ENCODE measurements around the gene HCFC1R1. TPM values are rescaled to one million over a fixed set of nuclear protein-coding genes. Genes with fewer than 3 reads are reported as not detected.
"Not testable (repeated sequence)": the region's sequence is repeated elsewhere in the genome, so short reads cannot be mapped to it uniquely, and the experiment has no call there.

The HCFC1R1 gene
- total RNA-seq, 1 donor from 2014 or later, result 50.8 TPM

GRCh38 chr16:3058139-3059030 lies 34.6 kb upstream of the HCFC1R1 start:
- H3K4me1 ChIP-seq, result peaks cover 5 to 12% of the 10 kb centered on the region in 2 donors
- no peaks in the 10 kb centered on the region for H3K36me3 ChIP-seq
- peak overlapping the region; percentile 72 to 76 for H3K4me3 ChIP-seq
- H3K27ac ChIP-seq, result peak overlapping the region in 1 of 2 donors; percentile 42
- DNase-seq (ENCODE audit: low spot score in 2 of 2), result peak in 1 of 2 donors; percentile 75
- intact Hi-C loops (cut with DNase I), result loop anchor here (1.0 to 2.0 kb wide), 6 partner anchors 30 to 108 kb away; partner anchors contain the start of gene ZNF213
- H3K27me3 ChIP-seq, result no peaks in the 10 kb centered on the region
- TF ChIP-seq CTCF (IDR thresholded peaks at IDR 0.05), result no peak
- H3K9me3 ChIP-seq, result no peaks in the 10 kb centered on the region

GRCh38 chr16:3057181-3058138 lies 33.7 kb upstream of the HCFC1R1 start:
- Histone ChIP-seq H3K9me3 (no peaks in the 10 kb centered on the region), H3K27me3 (no peaks in the 10 kb centered on the region), H3K27ac (no peak overlapping the region), H3K4me1 (peaks cover 5 to 12% of the 10 kb centered on the region in 2 donors), H3K4me3 (peak overlapping the region in 1 of 2 donors; percentile 76), H3K36me3 (no peaks in the 10 kb centered on the region)
- intact Hi-C loops (cut with DNase I), result loop anchor here (2.0 kb wide), 3 partner anchors 29 to 77 kb away; partner anchors contain the start of gene ZNF213
- TF ChIP-seq CTCF (IDR thresholded peaks at IDR 0.05), result no peak
- DNase-seq (ENCODE audit: low spot score in 2 of 2), result no peak

- Histone ChIP-seq H3K9me3 (no peaks in the 10 kb centered on the region), H3K36me3 (no peaks in the 10 kb centered on the region), H3K27me3 (no peaks in the 10 kb centered on the region), H3K4me1 (peaks cover 5 to 12% of the 10 kb centered on the region in 2 donors), H3K27ac (no peak overlapping the region), H3K4me3 (no peak overlapping the region)
- DNase-seq (ENCODE audit: low spot score in 2 of 2), result no peak
- intact Hi-C loops (cut with DNase I), result no loop called here
- no peak for TF ChIP-seq CTCF (IDR thresholded peaks at IDR 0.05)
Observed at GRCh38 chr16:3056336-3057180, 32.8 kb upstream of the HCFC1R1 start.

GRCh38 chr16:3055734-3056115 lies 32.0 kb upstream of the HCFC1R1 start:
- H3K4me1 ChIP-seq, result peaks cover 5 to 12% of the 10 kb centered on the region in 2 donors
- intact Hi-C loops (cut with DNase I), result not testable (repeated sequence)

GRCh38 chr16:3054965-3055733 lies 31.4 kb upstream of the HCFC1R1 start:
- H3K9me3 ChIP-seq, result no peaks in the 10 kb centered on the region
- peaks cover 5 to 12% of the 10 kb centered on the region in 2 donors for H3K4me1 ChIP-seq
- no peak overlapping the region for H3K27ac ChIP-seq
- TF ChIP-seq CTCF (IDR thresholded peaks at IDR 0.05), result no peak
- intact Hi-C loops (cut with DNase I), result no loop called here
- H3K4me3 ChIP-seq, result no peak overlapping the region
- H3K27me3 ChIP-seq, result no peaks in the 10 kb centered on the region
- no peak for DNase-seq (ENCODE audit: low spot score in 2 of 2)
- H3K36me3 ChIP-seq, result no peaks in the 10 kb centered on the region

More at GRCh38 chr16:3055734-3056115, 32.0 kb upstream of the HCFC1R1 start:
- H3K4me3 ChIP-seq; H3K36me3 ChIP-seq; H3K27me3 ChIP-seq; H3K9me3 ChIP-seq; H3K27ac ChIP-seq; DNase-seq (ENCODE audit: low spot score in 2 of 2): not testable (repeated sequence)

GRCh38 chr16:3053330-3053710 lies 29.6 kb upstream of the HCFC1R1 start:
- H3K27me3 ChIP-seq; intact Hi-C loops (cut with DNase I); H3K9me3 ChIP-seq; H3K4me3 ChIP-seq; DNase-seq (ENCODE audit: low spot score in 2 of 2); H3K36me3 ChIP-seq; H3K27ac ChIP-seq; H3K4me1 ChIP-seq: not testable (repeated sequence)

- H3K4me3 ChIP-seq; H3K4me1 ChIP-seq; H3K27me3 ChIP-seq; DNase-seq (ENCODE audit: low spot score in 2 of 2); H3K27ac ChIP-seq; H3K9me3 ChIP-seq; H3K36me3 ChIP-seq; intact Hi-C loops (cut with DNase I): not testable (repeated sequence)
Observed at GRCh38 chr16:3052571-3053329, 29.0 kb upstream of the HCFC1R1 start.

Measured in ascending aorta (tissue), 2 donors.